Dermis blood vessel endothelial cell (primary cell): ENCODE measurements around the gene UGT1A1. TPM values are rescaled to one million over a fixed set of nuclear protein-coding genes. Genes with fewer than 3 reads are reported as not detected.

Source experiments
- DNase-seq: peaks from one replicate; pipeline ENCODE4 v3.0.0; 2010
- total RNA-seq: library from RNA; depleted of rRNA; stranded (reverse); fragments of >200 nt; gene quantifications from 2 replicates; pipeline ENCODE4 v1.2.3, GENCODE V29; 2014

The UGT1A1 gene
- total RNA-seq, 1 donor from 2014 or later, result not detected

- no peak for DNase-seq
Observed at GRCh38 chr2:233817995-233818638, 58.0 kb downstream of the UGT1A1 start.

- DNase-seq, result no peak
Observed at GRCh38 chr2:233818639-233819621, 58.9 kb downstream of the UGT1A1 start.

GRCh38 chr2:233819884-233820773 lies 60.1 kb downstream of the UGT1A1 start:
- no peak for DNase-seq

- no peak for DNase-seq
Observed at GRCh38 chr2:233820774-233821105, 60.7 kb downstream of the UGT1A1 start.

- no peak for DNase-seq
Observed at GRCh38 chr2:233821196-233821595, 61.1 kb downstream of the UGT1A1 start.

- no peak for DNase-seq
Observed at GRCh38 chr2:233821709-233822100, 61.6 kb downstream of the UGT1A1 start.

- DNase-seq, result no peak
Observed at GRCh38 chr2:233822101-233822771, 62.2 kb downstream of the UGT1A1 start.

Other genes starting within 250 kb of the UGT1A1 start
- 21.3 and 40.9 TPM in 2 replicates for gene USP40, start 193.5 kb upstream of the UGT1A1 start, total RNA-seq
- not detected in 2 replicates for gene UGT1A8, start 142.6 kb upstream of the UGT1A1 start, total RNA-seq
- gene UGT1A10, start 123.8 kb upstream of the UGT1A1 start, total RNA-seq, result not detected in 2 replicates
- under 0.01 and 0.05 TPM in 2 replicates for gene UGT1A9, start 88.4 kb upstream of the UGT1A1 start, total RNA-seq
- gene UGT1A7, start 78.4 kb upstream of the UGT1A1 start, total RNA-seq, result not detected in 2 replicates
- 0.88 and 2.2 TPM in 2 replicates for gene UGT1A6, start 67.4 kb upstream of the UGT1A1 start, total RNA-seq
- not detected in 2 replicates for gene UGT1A5, start 47.4 kb upstream of the UGT1A1 start, total RNA-seq
- gene UGT1A4, start 41.5 kb upstream of the UGT1A1 start, total RNA-seq, result 0.09 TPM in 1 of 2 replicates, not detected in the other
- gene UGT1A3, start 31.2 kb upstream of the UGT1A1 start, total RNA-seq, result not detected in 2 replicates
- gene MROH2A, start 18.1 kb downstream of the UGT1A1 start, total RNA-seq, result not detected in 2 replicates
- 10.4 and 19.8 TPM in 2 replicates for gene HJURP, start 94.3 kb downstream of the UGT1A1 start, total RNA-seq
- not detected in 2 replicates for gene TRPM8, start 157.1 kb downstream of the UGT1A1 start, total RNA-seq